ENCODE measurements around the gene FOXD2.

FOXD2 gene

DNA sequence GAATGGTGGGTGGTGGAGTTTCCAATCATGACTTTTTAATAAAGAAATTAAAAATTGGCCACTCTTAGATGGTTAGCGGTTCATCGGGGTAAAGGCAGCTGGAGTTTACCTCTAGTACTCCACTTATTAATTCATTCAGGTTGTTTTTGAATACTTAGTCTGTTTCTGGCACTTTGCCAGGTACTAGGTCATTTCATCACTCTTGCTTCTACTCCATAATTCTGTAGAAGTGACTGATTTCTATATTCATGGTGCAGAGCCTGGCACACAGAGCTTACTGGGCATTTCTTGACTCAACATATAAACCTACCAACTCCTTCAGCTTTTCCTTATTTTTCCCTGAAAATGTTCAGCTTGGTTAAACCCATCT, 31.5 kb downstream of the FOXD2 start:
- FAIRE-seq: no peak

DNA sequence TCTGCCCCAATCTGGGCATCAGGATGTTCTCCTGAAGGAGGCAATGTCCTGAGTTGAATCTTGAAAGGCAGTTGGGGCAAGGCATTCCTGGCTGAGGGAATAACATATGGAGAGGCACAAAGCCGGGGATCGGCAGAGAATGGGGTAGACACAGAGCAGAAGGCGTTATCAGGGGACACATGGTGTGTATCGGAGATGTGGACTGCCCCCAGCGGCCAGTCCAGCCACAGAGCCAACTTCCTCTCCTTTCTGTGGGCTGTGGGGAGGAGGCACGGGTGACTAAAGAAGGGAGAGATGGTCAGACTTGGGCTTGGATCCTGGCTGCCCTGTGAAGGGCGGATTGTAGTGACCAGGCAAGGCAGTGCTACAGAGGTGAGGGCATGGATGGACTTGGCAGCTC, 32.1 kb downstream of the FOXD2 start:
- FAIRE-seq: no peak

DNA sequence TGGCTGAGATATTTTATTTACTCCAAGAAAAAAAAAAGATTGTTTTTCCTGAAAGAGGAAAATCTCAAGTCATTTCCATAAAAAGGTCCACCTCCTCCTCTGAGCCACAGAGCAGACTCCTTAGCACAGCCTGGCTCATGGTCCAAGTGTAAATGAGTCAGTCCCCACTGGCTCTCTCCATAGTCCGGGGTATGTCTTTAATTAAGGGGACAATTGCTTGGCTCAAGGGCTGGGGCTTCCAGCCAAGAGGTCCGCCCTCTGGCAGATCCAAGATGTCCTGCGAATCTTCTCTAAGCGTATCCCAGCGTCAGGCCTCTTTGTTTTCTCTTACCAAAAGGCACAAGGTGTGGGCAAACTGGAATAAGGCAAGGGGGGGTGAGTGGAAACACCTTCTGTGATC, 33.3 kb downstream of the FOXD2 start:
- no peak for FAIRE-seq

DNA sequence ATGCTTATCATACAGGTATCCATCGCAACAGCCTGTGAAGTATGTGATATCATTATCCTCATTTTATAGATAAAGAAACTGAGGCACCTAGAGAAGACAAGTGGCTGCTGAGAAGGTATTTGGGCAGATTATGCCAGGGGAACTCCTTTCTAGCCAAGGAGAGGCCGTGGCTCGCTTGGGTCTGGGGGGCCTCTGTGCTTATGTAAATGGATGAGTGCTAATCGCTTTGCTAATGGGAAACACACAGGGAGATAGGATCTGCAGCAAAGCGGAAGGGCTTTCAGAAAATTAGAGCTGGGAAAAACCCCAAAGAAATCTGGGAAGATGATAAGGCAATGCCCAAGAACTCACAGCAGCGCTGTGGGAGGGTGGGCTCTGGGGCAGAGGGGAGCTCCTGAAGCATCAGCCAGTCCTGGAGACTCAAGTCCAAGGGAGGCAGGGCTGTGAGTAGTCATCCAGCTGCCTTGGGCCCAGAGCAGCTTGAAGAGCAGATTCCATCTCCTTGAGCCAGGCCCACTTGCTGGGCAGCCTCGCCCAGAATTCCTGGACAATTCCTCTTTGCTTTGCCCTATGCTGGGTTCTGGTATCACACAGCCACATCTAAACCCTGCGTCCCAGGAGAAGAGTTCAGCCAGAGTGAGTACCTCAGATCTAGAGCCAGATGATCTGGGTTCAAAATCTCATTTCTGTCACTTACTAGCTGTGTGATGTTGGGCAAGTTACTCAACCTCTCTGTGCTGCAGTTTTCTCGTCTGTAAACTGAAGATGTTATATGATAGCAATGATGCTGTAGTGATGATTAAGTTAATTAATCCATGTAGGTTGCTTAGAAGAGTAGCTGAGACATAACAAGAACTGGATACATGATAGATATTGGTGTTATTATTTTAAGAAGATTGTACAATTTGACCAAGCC, 36.7 kb downstream of the FOXD2 start:
- FAIRE-seq: no peak

DNA sequence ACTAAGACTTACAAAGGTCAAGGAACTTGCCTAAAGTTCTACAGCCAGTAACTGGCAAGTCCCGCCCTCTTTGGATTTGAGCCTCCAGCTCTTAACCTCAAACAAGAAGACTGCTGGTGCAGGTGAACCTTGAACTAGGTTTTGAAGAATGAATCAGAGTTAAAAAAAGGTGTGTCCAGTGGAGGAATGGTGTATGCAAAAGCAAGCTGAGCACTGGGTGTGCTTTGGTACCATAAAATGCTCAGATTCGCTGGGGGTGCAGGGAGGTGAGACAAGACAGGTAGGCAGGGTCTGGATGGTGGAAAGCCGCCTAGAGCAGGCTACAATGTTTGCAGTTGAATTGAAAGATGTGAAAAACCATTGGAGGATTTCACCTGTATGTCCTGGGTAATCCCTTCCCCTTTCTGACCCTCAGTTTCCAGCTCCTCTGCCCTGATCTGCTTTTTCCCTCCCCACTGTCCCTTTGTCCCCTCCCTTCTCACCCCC, 39.8 kb downstream of the FOXD2 start:
- FAIRE-seq: peak; percentile 31

DNA sequence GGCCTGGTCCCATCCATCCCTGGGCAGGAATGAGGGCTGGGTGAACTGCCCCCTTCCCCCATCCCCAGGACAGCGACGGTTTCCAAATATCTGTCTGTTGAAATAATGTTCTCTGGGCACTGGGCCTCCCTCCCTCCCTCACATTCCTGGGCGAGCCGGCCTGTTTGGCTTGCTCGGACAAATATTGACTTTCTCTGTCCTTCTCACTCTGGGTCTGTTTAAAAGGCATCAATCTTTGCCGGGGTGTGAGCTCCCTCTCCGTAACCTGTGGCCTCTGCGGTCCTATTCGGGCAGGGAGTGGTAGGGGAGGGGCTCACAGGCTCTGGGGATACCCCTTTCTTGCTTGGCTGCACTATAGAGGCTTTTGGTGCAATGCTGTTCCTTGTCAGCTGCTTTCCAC, 40.2 kb downstream of the FOXD2 start:
- no peak for FAIRE-seq

DNA sequence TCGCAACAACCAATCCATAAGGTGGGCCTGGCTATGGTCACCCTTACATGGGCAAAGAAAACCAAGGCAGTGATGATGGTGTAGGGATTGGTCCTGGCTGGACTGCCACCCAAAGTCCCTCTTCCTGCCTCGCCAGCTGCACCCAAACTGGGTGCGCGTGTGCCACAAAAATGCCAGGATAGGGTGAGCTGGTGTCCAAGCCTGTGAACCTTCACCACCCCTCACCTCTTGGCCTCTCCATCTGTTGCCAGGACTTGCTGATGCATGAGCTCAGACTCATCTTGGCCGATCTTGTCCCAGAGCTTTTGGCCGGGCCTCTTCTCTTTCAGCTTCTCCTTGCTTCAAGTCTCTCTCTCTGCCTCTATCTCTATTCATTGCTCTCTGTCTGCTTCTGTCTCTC, 41.8 kb downstream of the FOXD2 start:
- no peak for FAIRE-seq

DNA sequence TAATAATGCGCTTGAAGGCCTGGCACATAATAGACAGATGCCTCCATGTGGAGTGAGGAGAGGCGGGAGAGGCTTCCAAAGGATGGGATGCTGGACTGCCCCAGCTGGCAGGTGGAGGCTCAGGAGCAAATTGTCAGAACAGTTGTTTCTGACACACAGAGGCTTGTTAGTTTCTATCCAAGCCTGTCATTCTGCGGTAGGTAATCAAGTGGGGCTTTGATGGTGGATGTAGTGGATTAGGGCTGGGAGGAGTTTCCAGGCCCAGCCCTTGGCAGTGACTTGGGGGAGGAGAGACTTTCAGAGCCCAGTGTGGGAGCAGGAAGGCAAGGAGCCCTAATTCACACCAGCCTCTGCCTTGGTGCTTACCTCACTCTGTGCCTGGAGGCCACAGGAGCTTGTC, 44.1 kb downstream of the FOXD2 start:
- FAIRE-seq: no peak

DNA sequence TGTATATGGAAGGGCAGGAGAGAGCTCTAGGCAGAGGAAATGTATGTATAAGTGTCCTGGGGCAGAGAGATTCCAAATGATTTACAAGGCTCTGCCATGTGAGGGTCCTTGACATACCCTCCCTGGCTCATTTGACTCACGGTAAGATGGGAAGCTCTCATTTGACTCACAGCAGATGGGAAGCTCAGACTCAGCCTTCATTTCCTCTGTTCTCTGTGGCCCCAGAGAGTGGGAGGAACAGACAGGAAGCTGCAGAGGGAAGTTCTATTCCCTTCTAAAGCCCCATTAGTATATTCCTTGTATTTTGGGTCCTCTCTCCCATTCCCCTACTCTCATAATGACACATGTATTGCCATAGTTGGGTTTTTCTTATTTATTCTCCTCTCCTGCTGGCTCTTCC, 44.9 kb downstream of the FOXD2 start:
- no peak for FAIRE-seq

DNA sequence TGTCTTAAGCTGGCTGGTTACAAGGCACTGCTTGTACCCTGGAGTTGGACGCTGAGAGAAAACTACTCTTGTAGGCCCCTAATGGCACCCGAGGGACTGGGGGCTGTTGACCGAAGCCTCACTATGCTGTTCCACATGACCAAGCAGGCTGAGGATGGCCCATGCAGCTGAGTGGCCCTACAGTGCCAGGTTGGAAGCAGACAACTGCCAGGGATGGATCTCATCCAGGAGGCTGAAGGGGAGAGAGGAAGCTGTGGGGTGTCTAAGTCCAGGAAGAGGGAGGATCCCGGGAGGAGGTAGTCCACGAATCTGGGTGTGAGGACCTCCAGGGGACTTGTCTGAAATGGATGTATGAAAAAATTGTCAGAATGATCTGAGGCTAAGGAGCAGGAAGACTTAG, 45.8 kb downstream of the FOXD2 start:
- FAIRE-seq: no peak

DNA sequence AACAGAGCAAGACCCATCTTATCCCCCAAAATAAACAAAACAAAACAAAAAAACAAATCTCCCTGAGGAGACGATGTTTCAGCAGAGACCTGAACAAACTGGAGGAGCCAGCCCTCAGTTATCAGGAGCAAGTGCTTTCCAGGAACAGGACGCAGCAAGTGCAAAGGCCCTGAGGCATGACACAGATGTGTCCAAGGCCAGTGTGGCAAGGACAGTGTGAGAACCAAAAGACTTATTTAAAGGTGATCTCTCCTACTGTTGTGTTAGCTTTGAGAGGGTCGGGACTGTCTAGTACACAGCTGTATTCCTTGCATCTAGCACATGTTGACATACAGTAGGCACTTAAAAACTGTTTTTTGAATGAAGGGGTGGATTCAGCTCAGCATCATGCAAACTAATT, 48.0 kb downstream of the FOXD2 start:
- no peak for FAIRE-seq

DNA sequence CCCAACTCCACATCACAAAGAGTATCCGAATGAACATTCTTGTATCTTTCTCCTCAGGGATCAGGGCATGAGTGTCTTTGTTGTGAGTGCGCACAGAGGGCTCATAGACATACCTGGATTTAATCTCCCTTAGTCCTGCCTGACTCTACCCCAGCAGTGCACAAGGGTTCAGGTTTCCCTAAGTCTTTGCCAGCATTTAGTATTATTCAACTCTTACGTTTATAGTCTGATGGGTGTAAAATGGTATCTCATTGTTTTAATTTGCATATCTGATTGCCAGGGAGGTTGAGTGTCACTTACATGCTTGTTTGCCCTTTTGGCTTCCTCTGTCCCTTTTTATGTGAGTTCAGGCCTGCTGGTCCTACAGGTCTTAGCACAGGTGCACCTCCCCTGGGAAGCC, 49.5 kb downstream of the FOXD2 start:
- no peak for FAIRE-seq

DNA sequence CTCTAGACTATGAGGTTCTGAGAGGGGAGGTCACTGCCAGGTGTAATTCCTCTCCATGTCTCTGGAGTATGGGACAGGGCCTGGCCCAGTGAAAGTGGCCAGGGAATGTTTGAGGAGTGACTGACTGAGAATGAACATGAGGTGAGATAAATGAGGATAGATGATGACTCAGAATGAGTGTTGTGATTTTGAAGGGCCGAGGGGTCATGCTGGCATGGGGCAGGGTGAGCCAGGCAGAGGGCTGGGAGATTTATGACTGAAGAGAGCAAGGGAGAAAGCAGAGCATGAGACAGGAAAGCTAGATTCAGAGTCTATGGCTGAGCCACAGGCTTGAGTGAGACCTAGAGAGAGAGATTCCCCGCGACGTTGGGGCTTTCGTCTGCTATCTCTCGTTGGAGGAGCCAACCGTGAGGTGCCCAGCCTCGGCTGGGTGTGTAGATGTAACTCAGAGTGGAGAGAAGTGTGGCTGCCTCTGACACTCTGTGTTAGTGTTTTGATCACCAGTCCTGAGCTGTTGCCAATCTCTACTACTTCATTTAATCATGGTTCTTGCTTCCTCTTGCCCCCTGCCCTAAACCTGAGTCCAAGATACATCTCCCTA, 50.1 kb downstream of the FOXD2 start:
- FAIRE-seq: no peak

All from colon (tissue), 2 donors.